Neural progenitor cell (in vitro differentiated cells): ENCODE results near the gene HNF4A.

ENCODE experiments used
- CTCF ChIP-seq: fragments of 200-600 bp; sonication (generic); IDR thresholded peaks from 2 replicates; pipeline ENCODE4 v1.5.1; 2017; ENCODE audit warnings: antibody characterized with exemption, mild to moderate bottlenecking
- EZH2 ChIP-seq: fragments of 200-600 bp; sonication (generic); IDR thresholded peaks from 2 replicates; pipeline ENCODE4 v1.6.1; 2017; ENCODE audit warnings: antibody characterized with exemption, mild to moderate bottlenecking, moderate library complexity
- EZH2phosphoT487 ChIP-seq: fragments of 200-600 bp; sonication (generic); IDR thresholded peaks from 2 replicates; pipeline ENCODE4 v1.6.1; 2017; ENCODE audit warnings: antibody characterized with exemption

GRCh38 chr20:44436393-44436792 is 80.9 kb downstream of the HNF4A start:
- no peak for TF ChIP-seq CTCF
- no peak for TF ChIP-seq EZH2
- no peak for TF ChIP-seq EZH2phosphoT487
